HCEC 1CT (cell line): Measurements from ENCODE around the gene FAM83C.

Experiments
- DNase-seq: peaks from one replicate; pipeline ENCODE4 v3.0.0-alpha.2; 2017

FAM83C gene

GRCh38 chr20:35291654-35292503 is at the start of gene FAM83C:
Gene FAM83C, minus strand, starts transcription at chr20:35292425. Its CDS starts 121 bp downstream, at chr20:35292304.
- DNase-seq: no peak

GRCh38 chr20:35341366-35342028 is 49.3 kb upstream of the FAM83C start:
- no peak for DNase-seq

- no peak for DNase-seq
These were observed 48.2 kb upstream of the FAM83C start for GRCh38 chr20:35340436-35340835.

GRCh38 chr20:35339636-35340035 is 47.4 kb upstream of the FAM83C start:
- DNase-seq: no peak

- DNase-seq: peak; percentile 99
These were observed 46.8 kb upstream of the FAM83C start for GRCh38 chr20:35339007-35339406.

GRCh38 chr20:35334311-35335101 is 42.3 kb upstream of the FAM83C start:
- no peak for DNase-seq

- no peak for DNase-seq
These were observed 41.4 kb upstream of the FAM83C start for GRCh38 chr20:35333606-35334005.

GRCh38 chr20:35332540-35333200 is 40.4 kb upstream of the FAM83C start:
- DNase-seq: no peak

- peak; percentile 75 for DNase-seq
These were observed 37.4 kb upstream of the FAM83C start for GRCh38 chr20:35329435-35330139.

- DNase-seq: no peak
These were observed 36.5 kb upstream of the FAM83C start for GRCh38 chr20:35328689-35329088.

- DNase-seq: no peak
These were observed 36.0 kb upstream of the FAM83C start for GRCh38 chr20:35328095-35328685.

- peak; percentile 68 for DNase-seq
These were observed 35.1 kb upstream of the FAM83C start for GRCh38 chr20:35327074-35327976.

GRCh38 chr20:35326740-35327073 is 34.5 kb upstream of the FAM83C start:
- no peak for DNase-seq

- no peak for DNase-seq
These were observed 34.0 kb upstream of the FAM83C start for GRCh38 chr20:35326021-35326739.

GRCh38 chr20:35325401-35325800 is 33.2 kb upstream of the FAM83C start:
- no peak for DNase-seq

GRCh38 chr20:35320396-35321126 is 28.3 kb upstream of the FAM83C start:
- peak; percentile 72 for DNase-seq

- DNase-seq: peak; percentile 62
These were observed 27.6 kb upstream of the FAM83C start for GRCh38 chr20:35319871-35320197.

- DNase-seq: peak; percentile 70
These were observed 27.1 kb upstream of the FAM83C start for GRCh38 chr20:35319192-35319870.
